Loucy (cell line): Measurements from ENCODE around the gene TPRG1.

Experiments used
- EZH2phosphoT487 ChIP-seq: fragments of 200-600 bp; IDR thresholded peaks from 2 replicates; pipeline ENCODE4 v1.6.1; 2018; ENCODE audit warnings: antibody characterized with exemption, mild to moderate bottlenecking, moderate library complexity, borderline replicate concordance
- TF ChIP-seq, protein P1 (sequence below): fragments of 200-600 bp; sonication (generic); conservative IDR thresholded peaks from 2 replicates; pipeline ENCODE4 v1.5.1; 2014; ENCODE audit warnings: mild to moderate bottlenecking, antibody characterized with exemption, low read length

GRCh38 chr3:189277711-189278110 is 105.9 kb downstream of the TPRG1 start:
- TF ChIP-seq, protein P1, sequence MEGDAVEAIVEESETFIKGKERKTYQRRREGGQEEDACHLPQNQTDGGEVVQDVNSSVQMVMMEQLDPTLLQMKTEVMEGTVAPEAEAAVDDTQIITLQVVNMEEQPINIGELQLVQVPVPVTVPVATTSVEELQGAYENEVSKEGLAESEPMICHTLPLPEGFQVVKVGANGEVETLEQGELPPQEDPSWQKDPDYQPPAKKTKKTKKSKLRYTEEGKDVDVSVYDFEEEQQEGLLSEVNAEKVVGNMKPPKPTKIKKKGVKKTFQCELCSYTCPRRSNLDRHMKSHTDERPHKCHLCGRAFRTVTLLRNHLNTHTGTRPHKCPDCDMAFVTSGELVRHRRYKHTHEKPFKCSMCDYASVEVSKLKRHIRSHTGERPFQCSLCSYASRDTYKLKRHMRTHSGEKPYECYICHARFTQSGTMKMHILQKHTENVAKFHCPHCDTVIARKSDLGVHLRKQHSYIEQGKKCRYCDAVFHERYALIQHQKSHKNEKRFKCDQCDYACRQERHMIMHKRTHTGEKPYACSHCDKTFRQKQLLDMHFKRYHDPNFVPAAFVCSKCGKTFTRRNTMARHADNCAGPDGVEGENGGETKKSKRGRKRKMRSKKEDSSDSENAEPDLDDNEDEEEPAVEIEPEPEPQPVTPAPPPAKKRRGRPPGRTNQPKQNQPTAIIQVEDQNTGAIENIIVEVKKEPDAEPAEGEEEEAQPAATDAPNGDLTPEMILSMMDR = no peak
- no peak for TF ChIP-seq EZH2phosphoT487
